HCEC 1CT (cell line): Measurements from ENCODE around the gene ANLN.
"Not testable (repeated sequence)": the region's sequence is repeated elsewhere in the genome, so short reads cannot be mapped to it uniquely, and the experiment has no call there.

Source experiments
- DNase-seq: peaks from one replicate; pipeline ENCODE4 v3.0.0-alpha.2; 2017

The ANLN gene

DNA sequence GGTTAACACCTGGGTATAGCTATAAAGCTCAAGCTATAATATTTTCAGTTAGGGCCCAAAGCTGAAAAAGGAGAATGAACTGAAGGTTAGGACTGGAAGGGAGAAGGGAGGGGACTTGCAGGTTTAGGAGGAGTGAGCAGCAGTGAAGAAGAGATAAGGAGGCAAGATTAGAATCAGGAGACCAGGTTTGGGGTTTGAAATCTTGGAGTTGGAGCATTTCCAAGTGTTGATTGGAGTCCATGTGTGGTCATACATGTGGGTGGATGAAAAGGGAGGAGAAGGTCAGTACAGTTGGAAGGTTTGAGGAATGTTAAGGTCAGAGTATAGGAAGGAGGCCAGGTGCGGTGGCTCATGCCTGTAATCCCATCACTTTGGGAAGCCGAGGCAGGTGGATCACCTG, 8.6 kb upstream of the ANLN start:
- DNase-seq: no peak

GRCh38 chr7:36383284-36383683, 6.4 kb upstream of the ANLN start:
- DNase-seq: not testable (repeated sequence)

DNA sequence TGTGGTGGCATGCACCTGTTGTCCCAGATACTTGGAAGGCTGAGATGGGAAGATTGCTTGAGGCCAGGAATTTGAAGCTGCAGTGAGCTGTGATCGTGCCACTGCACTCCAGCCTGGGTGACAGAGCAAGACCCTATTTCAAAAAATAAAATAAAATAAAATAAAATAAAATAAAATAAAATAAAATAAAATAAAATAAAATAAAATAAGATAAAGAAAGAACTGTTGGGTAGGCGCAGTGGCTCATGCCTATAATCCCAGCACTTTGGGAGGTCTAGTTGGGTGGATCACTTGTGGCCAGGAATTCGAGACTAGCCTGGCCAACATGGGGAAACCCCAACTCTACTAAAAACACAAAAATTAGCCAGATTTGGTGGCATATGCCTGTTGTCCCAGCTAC, 4.0 kb upstream of the ANLN start:
- DNase-seq: not testable (repeated sequence)

- no peak for DNase-seq
These were observed 2.0 kb upstream of the ANLN start for GRCh38 chr7:36387435-36388231.

GRCh38 chr7:36388423-36388822, 1.2 kb upstream of the ANLN start:
- DNase-seq: no peak

DNA sequence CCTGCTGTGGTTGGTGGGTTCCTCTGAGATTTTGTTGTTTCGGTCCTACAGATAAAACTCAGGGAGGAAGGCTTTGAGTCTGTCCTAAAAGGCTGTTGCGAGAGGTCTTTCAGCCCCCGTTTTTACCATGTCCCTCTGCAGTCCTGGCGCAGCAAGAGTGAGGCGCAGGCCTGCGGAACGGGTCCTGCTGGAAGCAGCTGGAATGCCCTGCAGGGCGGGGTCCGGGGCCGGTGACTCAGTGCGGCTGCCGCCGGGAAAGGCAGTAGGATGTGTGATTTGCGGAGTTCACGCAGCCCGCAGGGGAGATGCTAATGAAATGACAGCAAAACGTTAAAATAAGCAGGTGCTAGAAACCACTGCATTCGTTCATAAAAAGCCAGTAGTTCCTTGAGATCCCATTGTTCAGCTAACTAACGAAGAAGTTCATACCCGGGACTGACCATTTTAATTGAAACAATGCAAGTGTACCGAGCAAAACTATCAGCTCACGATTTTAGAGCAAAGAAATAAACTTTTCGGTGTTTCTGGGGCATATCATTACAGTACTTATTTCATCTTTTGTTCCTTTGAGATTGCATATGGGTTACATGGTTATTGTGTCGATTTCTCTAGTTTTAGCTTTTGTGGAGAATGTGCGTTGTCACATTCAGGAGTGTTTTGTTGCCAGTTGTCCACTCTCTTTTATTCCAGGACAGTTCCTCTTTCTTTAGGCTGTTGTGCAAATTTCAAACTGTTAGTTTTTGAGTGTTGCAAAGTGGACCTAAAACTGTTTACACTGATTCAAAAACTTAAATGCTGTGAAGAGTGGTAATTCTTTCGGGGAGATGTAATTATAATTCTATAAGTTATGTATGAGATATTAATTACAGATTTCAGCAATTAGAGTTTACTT, 783 bp downstream of the ANLN start:
- DNase-seq: peak; percentile 94

GRCh38 chr7:36391436-36392198, 2.0 kb downstream of the ANLN start:
- DNase-seq: no peak

- no peak for DNase-seq
These were observed 4.2 kb downstream of the ANLN start for GRCh38 chr7:36393826-36394225.

DNA sequence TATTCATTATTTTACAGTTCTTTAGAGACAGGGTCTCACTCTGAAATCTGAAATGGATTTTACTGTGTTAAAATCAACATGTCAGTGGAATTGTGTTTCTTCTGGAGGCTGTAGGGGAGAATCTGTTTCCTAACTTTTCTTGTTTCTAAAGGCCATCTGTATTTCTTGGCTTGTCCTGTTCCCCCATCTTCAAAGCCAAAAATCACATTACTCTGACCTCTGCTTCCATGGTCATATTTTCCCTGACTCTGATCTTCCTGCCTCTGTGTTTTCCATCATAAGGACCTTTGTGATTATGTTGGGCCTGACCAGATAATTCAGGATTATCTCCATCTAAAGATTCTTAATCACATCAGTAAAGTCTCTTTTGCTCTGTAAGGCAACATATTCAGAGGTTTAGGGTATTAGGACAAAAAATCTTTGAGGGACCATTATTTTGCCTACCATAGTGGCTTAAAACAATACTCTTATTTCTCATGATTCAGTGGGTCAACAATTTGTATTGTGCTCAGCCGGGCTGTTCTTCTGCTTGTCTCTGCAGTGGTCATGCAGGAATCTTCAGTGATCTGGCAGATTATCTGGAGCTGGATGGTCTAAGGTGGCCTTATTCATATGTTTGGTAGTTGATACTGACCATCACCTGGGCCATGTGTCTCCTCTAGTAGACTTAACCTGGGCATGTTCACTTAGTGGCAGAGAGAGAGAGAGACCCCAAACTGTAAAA, 5.7 kb downstream of the ANLN start:
- DNase-seq: no peak

DNA sequence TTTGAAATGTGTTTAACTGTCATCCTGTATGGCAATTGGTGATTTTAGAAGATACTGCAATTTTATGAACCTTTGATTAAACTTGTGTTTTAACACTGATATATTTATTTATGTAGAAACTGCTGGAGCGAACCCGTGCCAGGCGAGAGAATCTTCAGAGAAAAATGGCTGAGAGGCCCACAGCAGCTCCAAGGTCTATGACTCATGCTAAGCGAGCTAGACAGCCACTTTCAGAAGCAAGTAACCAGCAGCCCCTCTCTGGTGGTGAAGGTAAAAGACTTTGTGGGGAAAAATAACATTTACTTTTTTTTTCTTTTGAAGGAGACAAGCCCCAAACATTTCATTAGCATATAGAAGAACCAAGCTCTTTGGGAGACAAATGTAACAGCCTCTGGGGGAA, 6.5 kb downstream of the ANLN start:
- no peak for DNase-seq

DNA sequence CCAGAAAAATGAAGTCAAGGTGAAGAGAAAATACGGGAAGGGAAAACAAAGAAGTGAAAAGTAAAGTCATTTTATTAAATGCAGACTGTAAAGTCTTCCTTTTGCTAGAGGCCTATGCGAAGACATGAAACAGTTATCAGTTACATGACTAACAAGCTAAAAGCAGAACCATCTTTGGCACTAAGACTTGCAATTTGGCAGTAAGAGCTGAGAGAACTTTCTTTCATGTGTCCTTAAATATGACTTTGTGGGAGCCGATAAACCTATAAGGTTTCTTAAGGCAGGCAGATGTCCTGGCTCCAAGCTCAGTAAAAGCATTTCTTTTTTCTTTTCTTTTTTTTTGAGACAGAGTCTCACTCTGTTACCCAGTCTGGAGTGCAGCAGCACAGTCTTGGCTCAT, 10.4 kb downstream of the ANLN start:
- no peak for DNase-seq

GRCh38 chr7:36400606-36401005, 10.9 kb downstream of the ANLN start:
- no peak for DNase-seq

DNA sequence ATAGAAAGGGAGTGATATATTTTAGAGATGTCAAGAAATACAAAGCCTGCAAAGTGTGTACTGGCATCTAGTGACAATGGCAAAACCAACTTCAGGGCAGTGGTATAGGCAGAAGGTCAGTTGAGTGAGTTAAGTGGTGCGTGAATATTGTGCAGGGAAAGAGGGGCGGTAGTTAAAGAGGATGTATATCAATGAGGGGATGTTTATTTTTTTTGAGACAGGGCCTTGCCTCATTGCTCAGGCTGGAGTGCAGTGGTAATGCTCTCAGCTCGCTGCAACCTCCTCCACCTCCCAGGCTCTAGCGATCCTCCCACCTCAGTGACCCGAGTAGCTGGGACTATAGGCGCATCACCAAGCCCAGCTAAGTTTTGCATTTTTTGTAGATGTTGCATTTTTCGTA, 13.8 kb downstream of the ANLN start:
- no peak for DNase-seq

DNA sequence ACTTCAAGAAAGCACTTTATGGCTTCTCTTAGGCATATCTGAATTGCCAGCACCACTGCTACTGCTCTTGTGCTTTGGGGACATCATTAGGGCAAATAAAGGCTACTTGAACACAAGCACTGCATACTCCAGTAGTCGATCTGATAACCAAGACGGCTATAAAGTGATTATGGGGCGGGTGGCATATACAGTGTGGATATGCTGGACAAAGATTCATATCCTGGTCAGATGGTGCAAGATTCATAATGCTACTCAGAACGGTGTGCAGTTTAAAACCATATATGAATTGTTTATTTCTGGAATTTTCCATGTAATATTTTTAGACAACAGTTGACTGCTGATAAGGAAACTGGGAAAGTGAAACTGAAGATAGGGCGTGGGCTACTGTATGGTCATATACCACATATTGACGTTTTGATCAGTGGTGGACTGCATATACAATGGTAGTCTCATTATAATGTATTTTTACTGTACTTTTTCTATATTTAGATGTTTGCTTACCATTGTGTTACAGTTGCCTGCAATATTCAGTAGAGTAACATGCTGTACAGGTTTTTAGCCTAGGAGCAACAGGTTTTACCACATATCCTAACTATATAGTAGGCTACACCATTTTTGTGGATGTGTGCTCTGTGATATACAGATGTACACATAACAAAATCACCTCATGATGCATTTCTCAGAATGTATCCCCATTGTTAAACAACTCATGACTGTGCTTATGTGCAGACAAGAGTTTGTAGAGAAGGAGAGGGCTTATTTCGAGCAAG, 15.2 kb downstream of the ANLN start:
- no peak for DNase-seq

- no peak for DNase-seq
These were observed 15.7 kb downstream of the ANLN start for GRCh38 chr7:36405409-36405803.

DNA sequence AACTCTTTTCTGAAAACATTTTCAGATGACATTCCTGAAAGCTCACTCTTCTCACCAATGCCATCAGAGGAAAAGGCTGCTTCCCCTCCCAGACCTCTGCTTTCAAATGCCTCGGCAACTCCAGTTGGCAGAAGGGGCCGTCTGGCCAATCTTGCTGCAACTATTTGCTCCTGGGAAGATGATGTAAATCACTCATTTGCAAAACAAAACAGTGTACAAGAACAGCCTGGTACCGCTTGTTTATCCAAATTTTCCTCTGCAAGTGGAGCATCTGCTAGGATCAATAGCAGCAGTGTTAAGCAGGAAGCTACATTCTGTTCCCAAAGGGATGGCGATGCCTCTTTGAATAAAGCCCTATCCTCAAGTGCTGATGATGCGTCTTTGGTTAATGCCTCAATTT, 16.5 kb downstream of the ANLN start:
- no peak for DNase-seq

- DNase-seq: no peak
These were observed 18.2 kb downstream of the ANLN start for GRCh38 chr7:36407636-36408550.

DNA sequence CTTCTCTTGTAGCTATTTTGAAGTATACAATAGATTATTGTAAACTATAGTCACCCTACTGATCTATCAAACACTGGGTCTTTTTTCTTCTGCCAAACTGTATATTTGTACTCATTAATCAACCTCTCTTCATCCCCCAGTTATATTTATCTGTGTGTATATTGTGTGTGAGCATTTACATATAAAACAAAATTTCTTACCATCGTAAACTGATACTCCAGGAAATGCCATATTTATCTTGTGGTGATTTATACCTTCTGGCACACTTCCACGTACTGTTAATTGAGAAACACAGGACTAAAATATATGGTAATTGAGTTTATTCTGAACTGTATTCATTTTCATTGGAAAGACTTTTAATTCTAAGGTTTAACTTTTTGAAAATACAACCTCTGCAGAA, 18.9 kb downstream of the ANLN start:
- DNase-seq: no peak

GRCh38 chr7:36409180-36409579, 19.5 kb downstream of the ANLN start:
- no peak for DNase-seq

DNA sequence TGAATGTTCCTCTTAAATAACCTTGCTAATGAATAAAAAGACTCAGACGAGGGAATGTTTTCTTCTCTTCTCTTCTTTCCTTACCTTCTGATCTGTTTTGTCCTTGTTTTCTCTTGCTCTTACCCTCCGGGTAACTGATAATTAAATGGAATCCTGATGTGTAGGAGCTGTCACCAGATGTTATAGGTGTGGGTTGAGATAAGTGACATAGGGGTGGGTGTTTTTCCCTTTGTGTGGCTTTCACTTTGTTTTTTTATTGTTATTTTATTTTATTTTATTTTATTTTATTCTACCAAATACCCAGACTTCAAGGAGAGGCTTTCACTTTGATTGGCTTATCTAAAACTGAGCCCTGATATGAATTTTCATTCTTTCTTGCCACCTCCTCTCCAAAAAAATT, 25.5 kb downstream of the ANLN start:
- no peak for DNase-seq

- DNase-seq: no peak
These were observed 26.6 kb downstream of the ANLN start for GRCh38 chr7:36416251-36416650.
